Activated CD8-positive, alpha-beta T cell treated with anti-CD3 and anti-CD28 coated beads for 36 hours (primary cell): ENCODE measurements around the gene IRAK1. TPM values are rescaled to one million over a fixed set of nuclear protein-coding genes. Genes with fewer than 3 reads are reported as not detected.

Source experiments
- ATAC-seq: fragments of 200-7000 bp; cut with Tn5 transposase; one replicate; pipeline ENCODE4 v1.10.0; 2021; ENCODE audit warnings: mild to moderate bottlenecking, moderate library complexity
- CTCF ChIA-PET: fragments of 350-600 bp; sonication (Branson Sonifier 250); formaldehyde crosslinking; loops from one replicate; lab custom pipeline; 2021; ENCODE audit warnings: antibody characterized with exemption; lab: Charles Lee
- POLR2A ChIA-PET: fragments of 350-600 bp; sonication (Branson Sonifier 250); formaldehyde crosslinking; loops from one replicate; lab custom pipeline; 2021; ENCODE audit warnings: antibody characterized with exemption; lab: Charles Lee
- DNase-seq: peaks from one replicate; pipeline ENCODE4 v3.0.0-alpha.2; 2020
- H3K27ac Mint-ChIP-seq: one replicate; pipeline ENCODE4 v1.8.0; 2021; ENCODE audit warnings: mild to moderate bottlenecking, mixed read lengths
- H3K27me3 Mint-ChIP-seq: one replicate; pipeline ENCODE4 v1.8.0; 2021; ENCODE audit warnings: mixed read lengths
- H3K36me3 Mint-ChIP-seq: one replicate; pipeline ENCODE4 v1.8.0; 2021; ENCODE audit warnings: low read depth, mixed read lengths
- H3K4me1 Mint-ChIP-seq: one replicate; pipeline ENCODE4 v1.8.0; 2021; ENCODE audit warnings: low read depth, mixed read lengths
- H3K4me3 Mint-ChIP-seq: one replicate; pipeline ENCODE4 v1.8.0; 2021; ENCODE audit warnings: mild to moderate bottlenecking, moderate library complexity, mixed read lengths
- H3K9me3 Mint-ChIP-seq: one replicate; pipeline ENCODE4 v1.8.0; 2021; ENCODE audit warnings: mixed read lengths
- CTCF ChIP-seq: fragments of 200-600 bp; IDR thresholded peaks from one replicate; pipeline ENCODE4 v1.8.0; 2022; ENCODE audit warnings: antibody characterized with exemption, mild to moderate bottlenecking
- intact Hi-C: fragments of 100-400 bp; cut with micrococcal nuclease; formaldehyde crosslinking; loops from one replicate; pipeline ENCODE4 v1.10.0; 2022
- total RNA-seq, 2 experiments: library from RNA; stranded (reverse); gene quantifications; one replicate each; pipeline ENCODE4 v1.2.3, GENCODE V29; 2021

The IRAK1 gene
- total RNA-seq, 2 experiments from 2014 or later: 134 to 136 TPM

GRCh38 chrX:153971450-153972367 is 48.0 kb downstream of the IRAK1 start, which contains the start of gene HCFC1:
TSS of gene HCFC1 (minus strand) at chrX:153971818. CDS start at chrX:153970840, 978 bp downstream.
- POLR2A ChIA-PET: interaction anchor here (0.6 to 12.0 kb wide), 19 partner anchors 10 to 469 kb away, joined by 3 to 105 read pairs (median 4); partner anchors contain the start of genes ARHGAP4, NAA10, RPL10 and SSR4
- Mint-ChIP-seq H3K4me1 (peaks cover 23% of the 10 kb centered on the region), H3K9me3 (no peaks in the 10 kb centered on the region), H3K4me3 (peak within 1 kb of the TSS; percentile 93), H3K36me3 (peaks cover 43% of the 10 kb centered on the region), H3K27me3 (no peaks in the 10 kb centered on the region), H3K27ac (peak within 1 kb of the TSS; percentile 100)
- CTCF ChIA-PET: interaction anchor here (1.0 to 1.6 kb wide), 3 partner anchors 41 to 45 kb away, joined by 3 to 7 read pairs (median 3); partner anchors contain the start of gene ARHGAP4
- ATAC-seq (peak; percentile 32), DNase-seq (peak; percentile 93)
- TF ChIP-seq CTCF: no peak
- intact Hi-C loops: no loop called here

- CTCF ChIA-PET: interaction anchor here (1.0 to 1.6 kb wide), 3 partner anchors 42 to 44 kb away, joined by 3 to 7 read pairs (median 3); partner anchors contain the start of gene ARHGAP4
- POLR2A ChIA-PET: interaction anchor here (0.6 to 12.0 kb wide), 17 partner anchors 10 to 427 kb away, joined by 3 to 105 read pairs (median 4); partner anchors contain the start of genes ARHGAP4, NAA10, RPL10 and SSR4
- intact Hi-C loops: no loop called here
- ATAC-seq (peak; percentile 24), DNase-seq (peak; percentile 87)
- Mint-ChIP-seq H3K4me3 (peak overlapping the region; percentile 93), H3K9me3 (no peaks in the 10 kb centered on the region), H3K4me1 (peaks cover 29% of the 10 kb centered on the region), H3K27ac (peak overlapping the region; percentile 100), H3K36me3 (peaks cover 48% of the 10 kb centered on the region), H3K27me3 (no peaks in the 10 kb centered on the region)
- no peak for TF ChIP-seq CTCF
These were observed 48.6 kb downstream of the IRAK1 start for GRCh38 chrX:153971124-153971449.

GRCh38 chrX:153970357-153971123 is 49.2 kb downstream of the IRAK1 start:
- CTCF ChIA-PET: interaction anchor here (1.0 to 4.4 kb wide), 4 partner anchors 23 to 44 kb away, joined by 3 to 40 read pairs (median 5); partner anchors contain the start of gene ARHGAP4
- DNase-seq (no peak), ATAC-seq (no peak)
- Mint-ChIP-seq H3K27ac (peak overlapping the region; percentile 100), H3K4me1 (peaks cover 31% of the 10 kb centered on the region), H3K36me3 (peaks cover 50% of the 10 kb centered on the region), H3K4me3 (peak overlapping the region; percentile 93), H3K27me3 (no peaks in the 10 kb centered on the region), H3K9me3 (no peaks in the 10 kb centered on the region)
- intact Hi-C loops: no loop called here
- POLR2A ChIA-PET: interaction anchor here (0.6 to 12.0 kb wide), 17 partner anchors 9 to 487 kb away, joined by 3 to 105 read pairs (median 4); partner anchors contain the start of genes ARHGAP4, NAA10, PLXNA3 and RPL10
- TF ChIP-seq CTCF: no peak

- Mint-ChIP-seq H3K9me3 (no peaks in the 10 kb centered on the region), H3K4me3 (peak overlapping the region; percentile 93), H3K27me3 (no peaks in the 10 kb centered on the region), H3K4me1 (peaks cover 32% of the 10 kb centered on the region), H3K36me3 (peaks cover 52% of the 10 kb centered on the region), H3K27ac (peak overlapping the region; percentile 100)
- no peak for ATAC-seq
- ChIA-PET CTCF (interaction anchor here (1.6 to 4.4 kb wide), 2 partner anchors 22 to 41 kb away, joined by 3 to 40 read pairs; no protein-coding TSS in a partner anchor), POLR2A (interaction anchor here (1.0 to 12.0 kb wide), 10 partner anchors 8 to 488 kb away, joined by 3 to 105 read pairs (median 8); partner anchors contain the start of genes ARHGAP4, PLXNA3 and RPL10)
- intact Hi-C loops: no loop called here
- no peak for TF ChIP-seq CTCF
- no peak for DNase-seq
These were observed 49.8 kb downstream of the IRAK1 start for GRCh38 chrX:153969904-153970356.
